Measurements from ENCODE around the gene ZNF571.

Gene ZNF571

GRCh38 chr19:37537391-37537947 lies 57.1 kb downstream of the ZNF571 start:
- H3K36me3 ChIP-seq (ENCODE audit: control insufficient read depth, insufficient read depth, low read length): peaks cover 55% of the 10 kb centered on the region
- no peaks in the 10 kb centered on the region for H3K27me3 ChIP-seq (ENCODE audit: control insufficient read depth, insufficient read depth, low read length)
- no peak overlapping the region for H3K9ac ChIP-seq (ENCODE audit: low read length)
- H3K27ac ChIP-seq (ENCODE audit: low read depth, low read length): no peak overlapping the region
- H3K4me3 ChIP-seq (ENCODE audit: low read depth, low read length): no peak overlapping the region
- H3K4me1 ChIP-seq (ENCODE audit: control insufficient read depth, insufficient read depth, low read length): no peaks in the 10 kb centered on the region
- H3K9me3 ChIP-seq (ENCODE audit: control insufficient read depth, insufficient read depth, low read depth, low read length): peaks cover 60% of the 10 kb centered on the region

GRCh38 chr19:37519890-37520289 lies 74.7 kb downstream of the ZNF571 start:
- H3K36me3 ChIP-seq (ENCODE audit: control insufficient read depth, insufficient read depth, low read length): peaks cover 41% of the 10 kb centered on the region
- H3K9me3 ChIP-seq (ENCODE audit: control insufficient read depth, insufficient read depth, low read depth, low read length): peaks cover 15% of the 10 kb centered on the region

More at GRCh38 chr19:37519890-37520289, 74.7 kb downstream of the ZNF571 start:
- Histone ChIP-seq H3K27me3 (ENCODE audit: control insufficient read depth, insufficient read depth, low read length) (no peaks in the 10 kb centered on the region), H3K9ac (ENCODE audit: low read length) (no peak overlapping the region), H3K4me1 (ENCODE audit: control insufficient read depth, insufficient read depth, low read length) (no peaks in the 10 kb centered on the region), H3K4me3 (ENCODE audit: low read depth, low read length) (no peak overlapping the region), H3K27ac (ENCODE audit: low read depth, low read length) (no peak overlapping the region)

Data from HUES6 (cell line).